ENCODE results near the gene PXDC1.

Gene PXDC1

GRCh38 chr6:3789896-3790558 is 38.5 kb upstream of the PXDC1 start:
- no peak overlapping the region for H3K56ac ChIP-seq (ENCODE audit: low read length)
- H4K5ac ChIP-seq (ENCODE audit: low read length), result no peak overlapping the region
- H3K4me1 ChIP-seq (ENCODE audit: control insufficient read depth, low read depth, low read length), result no peaks in the 10 kb centered on the region
- no peak overlapping the region for H3K4ac ChIP-seq (ENCODE audit: low read depth, low read length)
- no peak overlapping the region for H3K18ac ChIP-seq (ENCODE audit: low read length)
- H3K27me3 ChIP-seq (ENCODE audit: insufficient read depth, low read length, poor library complexity), result no peaks in the 10 kb centered on the region
- no peak overlapping the region for H3K4me3 ChIP-seq (ENCODE audit: low read length)
- H3K79me1 ChIP-seq (ENCODE audit: low read length), result no peaks in the 10 kb centered on the region
- H2BK5ac ChIP-seq (ENCODE audit: low read length), result no peak overlapping the region
- no peak overlapping the region for H2AK5ac ChIP-seq (ENCODE audit: low read length)
- no peak overlapping the region for H2BK15ac ChIP-seq (replicated peaks; ENCODE audit: low read depth)
- H3K9ac ChIP-seq (ENCODE audit: low read length), result no peak overlapping the region
- no peaks in the 10 kb centered on the region for H3K36me3 ChIP-seq (ENCODE audit: control insufficient read depth, insufficient read depth, low read length)
- no peak overlapping the region for H2BK120ac ChIP-seq (ENCODE audit: low read depth, low read length)
- no peak overlapping the region for H3K4me2 ChIP-seq (ENCODE audit: low read length)
- H3K23ac ChIP-seq (ENCODE audit: low read length), result no peak overlapping the region
- DNase-seq, result no peak
- no peaks in the 10 kb centered on the region for H3K79me2 ChIP-seq (ENCODE audit: control insufficient read depth, insufficient read depth, low read length)
- H4K8ac ChIP-seq (ENCODE audit: low read depth, low read length), result no peak overlapping the region
- WGBS (ENCODE audit: extremely low coverage, insufficient coverage, low lambda C conversion rate), result no CpG with 5 or more reads among the region's 12 CpGs
- no peak overlapping the region for H3K27ac ChIP-seq (ENCODE audit: low read depth, low read length)

GRCh38 chr6:3789018-3789895 is 37.7 kb upstream of the PXDC1 start:
- DNase-seq, result no peak
- H3K79me1 ChIP-seq (ENCODE audit: low read length), result no peaks in the 10 kb centered on the region

GRCh38 chr6:3788408-3789017 is 37.0 kb upstream of the PXDC1 start:
- no peaks in the 10 kb centered on the region for H3K79me1 ChIP-seq (ENCODE audit: low read length)
- H3K27ac ChIP-seq (ENCODE audit: low read depth, low read length), result no peak overlapping the region
- H2BK5ac ChIP-seq (ENCODE audit: low read length), result no peak overlapping the region
- no peak overlapping the region for H3K18ac ChIP-seq (ENCODE audit: low read length)
- no peak overlapping the region for H3K4ac ChIP-seq (ENCODE audit: low read depth, low read length)
- H3K4me2 ChIP-seq (ENCODE audit: low read length), result no peak overlapping the region
- H3K36me3 ChIP-seq (ENCODE audit: control insufficient read depth, insufficient read depth, low read length), result no peaks in the 10 kb centered on the region
- H3K9ac ChIP-seq (ENCODE audit: low read length), result no peak overlapping the region
- H3K4me3 ChIP-seq (ENCODE audit: low read length), result no peak overlapping the region
- no peak overlapping the region for H4K8ac ChIP-seq (ENCODE audit: low read depth, low read length)
- H3K56ac ChIP-seq (ENCODE audit: low read length), result no peak overlapping the region
- H3K23ac ChIP-seq (ENCODE audit: low read length), result no peak overlapping the region
- no peak for DNase-seq
- no peak overlapping the region for H4K5ac ChIP-seq (ENCODE audit: low read length)
- H2BK120ac ChIP-seq (ENCODE audit: low read depth, low read length), result no peak overlapping the region
- H3K79me2 ChIP-seq (ENCODE audit: control insufficient read depth, insufficient read depth, low read length), result no peaks in the 10 kb centered on the region
- no CpG with 5 or more reads among the region's 12 CpGs for WGBS (ENCODE audit: extremely low coverage, insufficient coverage, low lambda C conversion rate)
- H2BK15ac ChIP-seq (replicated peaks; ENCODE audit: low read depth), result no peak overlapping the region
- no peak overlapping the region for H2AK5ac ChIP-seq (ENCODE audit: low read length)
- no peaks in the 10 kb centered on the region for H3K4me1 ChIP-seq (ENCODE audit: control insufficient read depth, low read depth, low read length)
- H3K27me3 ChIP-seq (ENCODE audit: insufficient read depth, low read length, poor library complexity), result no peaks in the 10 kb centered on the region

More at GRCh38 chr6:3789018-3789895, 37.7 kb upstream of the PXDC1 start:
- Histone ChIP-seq H3K27me3 (ENCODE audit: insufficient read depth, low read length, poor library complexity) (no peaks in the 10 kb centered on the region), H3K4me2 (ENCODE audit: low read length) (no peak overlapping the region), H3K79me2 (ENCODE audit: control insufficient read depth, insufficient read depth, low read length) (no peaks in the 10 kb centered on the region), H3K4me3 (ENCODE audit: low read length) (no peak overlapping the region), H2BK15ac (replicated peaks; ENCODE audit: low read depth) (no peak overlapping the region), H3K27ac (ENCODE audit: low read depth, low read length) (no peak overlapping the region), H4K5ac (ENCODE audit: low read length) (no peak overlapping the region), H3K4ac (ENCODE audit: low read depth, low read length) (no peak overlapping the region), H3K56ac (ENCODE audit: low read length) (no peak overlapping the region), H2BK120ac (ENCODE audit: low read depth, low read length) (no peak overlapping the region), H3K18ac (ENCODE audit: low read length) (no peak overlapping the region), H4K8ac (ENCODE audit: low read depth, low read length) (no peak overlapping the region), H3K36me3 (ENCODE audit: control insufficient read depth, insufficient read depth, low read length) (no peaks in the 10 kb centered on the region), H3K23ac (ENCODE audit: low read length) (no peak overlapping the region), H2BK5ac (ENCODE audit: low read length) (no peak overlapping the region), H3K4me1 (ENCODE audit: control insufficient read depth, low read depth, low read length) (no peaks in the 10 kb centered on the region), H3K9ac (ENCODE audit: low read length) (no peak overlapping the region), H2AK5ac (ENCODE audit: low read length) (no peak overlapping the region)
- no CpG with 5 or more reads among the region's 13 CpGs for WGBS (ENCODE audit: extremely low coverage, insufficient coverage, low lambda C conversion rate)

GRCh38 chr6:3786141-3786540 is 34.6 kb upstream of the PXDC1 start:
- Histone ChIP-seq H3K4ac (ENCODE audit: low read depth, low read length) (no peak overlapping the region), H3K27ac (ENCODE audit: low read depth, low read length) (no peak overlapping the region), H3K27me3 (ENCODE audit: insufficient read depth, low read length, poor library complexity) (no peaks in the 10 kb centered on the region), H3K23ac (ENCODE audit: low read length) (no peak overlapping the region), H3K18ac (ENCODE audit: low read length) (no peak overlapping the region), H3K9ac (ENCODE audit: low read length) (no peak overlapping the region), H2AK5ac (ENCODE audit: low read length) (no peak overlapping the region), H3K56ac (ENCODE audit: low read length) (no peak overlapping the region), H3K79me2 (ENCODE audit: control insufficient read depth, insufficient read depth, low read length) (no peaks in the 10 kb centered on the region), H3K36me3 (ENCODE audit: control insufficient read depth, insufficient read depth, low read length) (no peaks in the 10 kb centered on the region), H3K4me1 (ENCODE audit: control insufficient read depth, low read depth, low read length) (no peaks in the 10 kb centered on the region), H4K5ac (ENCODE audit: low read length) (no peak overlapping the region), H3K4me2 (ENCODE audit: low read length) (no peak overlapping the region), H3K4me3 (ENCODE audit: low read length) (no peak overlapping the region), H3K79me1 (ENCODE audit: low read length) (no peaks in the 10 kb centered on the region), H2BK5ac (ENCODE audit: low read length) (no peak overlapping the region), H4K8ac (ENCODE audit: low read depth, low read length) (no peak overlapping the region), H2BK15ac (replicated peaks; ENCODE audit: low read depth) (no peak overlapping the region), H2BK120ac (ENCODE audit: low read depth, low read length) (no peak overlapping the region)
- no peak for DNase-seq
- no CpG with 5 or more reads among the region's 4 CpGs for WGBS (ENCODE audit: extremely low coverage, insufficient coverage, low lambda C conversion rate)

- DNase-seq, result no peak
- Histone ChIP-seq H2BK15ac (replicated peaks; ENCODE audit: low read depth) (no peak overlapping the region), H3K36me3 (ENCODE audit: control insufficient read depth, insufficient read depth, low read length) (no peaks in the 10 kb centered on the region), H3K27me3 (ENCODE audit: insufficient read depth, low read length, poor library complexity) (no peaks in the 10 kb centered on the region), H3K79me1 (ENCODE audit: low read length) (no peaks in the 10 kb centered on the region), H2AK5ac (ENCODE audit: low read length) (no peak overlapping the region), H3K4me2 (ENCODE audit: low read length) (no peak overlapping the region), H2BK120ac (ENCODE audit: low read depth, low read length) (no peak overlapping the region), H3K27ac (ENCODE audit: low read depth, low read length) (no peak overlapping the region), H3K23ac (ENCODE audit: low read length) (no peak overlapping the region), H2BK5ac (ENCODE audit: low read length) (no peak overlapping the region), H3K4me1 (ENCODE audit: control insufficient read depth, low read depth, low read length) (no peaks in the 10 kb centered on the region), H3K9ac (ENCODE audit: low read length) (no peak overlapping the region), H4K8ac (ENCODE audit: low read depth, low read length) (no peak overlapping the region), H4K5ac (ENCODE audit: low read length) (no peak overlapping the region), H3K56ac (ENCODE audit: low read length) (no peak overlapping the region), H3K18ac (ENCODE audit: low read length) (no peak overlapping the region), H3K4me3 (ENCODE audit: low read length) (no peak overlapping the region), H3K79me2 (ENCODE audit: control insufficient read depth, insufficient read depth, low read length) (no peaks in the 10 kb centered on the region), H3K4ac (ENCODE audit: low read depth, low read length) (no peak overlapping the region)
- no CpG with 5 or more reads among the region's 5 CpGs for WGBS (ENCODE audit: extremely low coverage, insufficient coverage, low lambda C conversion rate)
Observed at GRCh38 chr6:3785745-3786098, 34.2 kb upstream of the PXDC1 start.

Data from mesendoderm (in vitro differentiated cells).